ENCODE data around the gene INSYN1. TPM values are rescaled to one million over a fixed set of nuclear protein-coding genes. Genes with fewer than 3 reads are reported as not detected.

Gene INSYN1
- total and polyA plus RNA-seq, 2 donors (not counting 3 experiments of a cell fraction or from before 2014, with no cell fraction given), result 0.18 to 0.58 TPM

DNA sequence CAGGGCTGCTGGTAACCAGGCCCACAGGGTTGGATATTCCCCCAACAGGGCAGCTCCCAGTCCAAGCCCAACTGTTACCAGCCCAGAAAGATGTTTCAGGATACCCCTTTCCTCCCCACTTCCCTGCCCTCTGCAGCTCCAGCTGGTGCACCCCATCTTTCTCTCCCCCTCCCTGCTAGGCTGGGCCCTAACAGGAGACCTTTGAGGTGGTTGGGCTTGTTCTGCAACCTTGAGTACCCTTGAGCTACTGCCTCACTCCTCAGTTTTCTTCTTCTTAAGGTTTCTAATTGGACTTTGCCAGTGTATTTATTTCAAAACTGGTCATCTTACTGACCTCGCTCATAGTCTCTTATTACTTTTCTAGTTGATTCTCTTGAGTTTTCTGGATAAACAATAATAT, 16.9 kb upstream of the INSYN1 start:
- Histone ChIP-seq H2AFZ (ENCODE audit: low read depth, low read length) (no peak overlapping the region), H3K79me2 (ENCODE audit: control insufficient read depth, insufficient read depth, low read length) (no peaks in the 10 kb centered on the region), H3K9me3 (replicated peaks; ENCODE audit: control insufficient read depth, insufficient read depth, low read length) (no peaks in the 10 kb centered on the region), H3K9ac (replicated peaks; ENCODE audit: extremely low read depth, insufficient read depth, low read length) (no peak overlapping the region), H3K27me3 (ENCODE audit: control insufficient read depth in 2 of 2, insufficient read depth in 2 of 2, low read length in 2 of 2) (peaks cover 0 to 2% of the 10 kb centered on the region in 2 experiments), H3K4me2 (ENCODE audit: insufficient read depth, low read length) (no peak overlapping the region), H4K20me1 (replicated peaks; ENCODE audit: control insufficient read depth, extremely low read depth, insufficient read depth, low read length) (no peaks in the 10 kb centered on the region), H3K9me1 (replicated peaks; ENCODE audit: control insufficient read depth, extremely low read depth, insufficient read depth, low read length) (no peaks in the 10 kb centered on the region), H3K27ac (ENCODE audit: insufficient read depth, low read depth, low read length) (no peak overlapping the region), H3K4me3 (replicated peaks in 1 of 3; ENCODE audit: insufficient read depth in 1 of 3, low read depth in 1 of 3, low read length in 3 of 3) (no peak overlapping the region), H3K36me3 (ENCODE audit: control insufficient read depth in 2 of 2, extremely low read depth in 1 of 2, insufficient read depth in 2 of 2, low read length in 2 of 2) (no peaks in the 10 kb centered on the region), H3K4me1 (ENCODE audit: control insufficient read depth, extremely low read depth, insufficient read depth, low read length) (no peaks in the 10 kb centered on the region)
- POLR2A ChIA-PET, result no interaction called here
- DNase-seq (ENCODE audit: low read depth, low spot score) (no peak), FAIRE-seq (no peak)
- CTCF ChIA-PET, result interaction anchor here (0.8 kb wide), 1 partner anchor 104 kb away, joined by 3 read pairs; no protein-coding TSS in a partner anchor
- TF ChIP-seq POLR2A (IDR thresholded peaks at IDR 0.05; ENCODE audit: low read depth, low read length) (no peak), EZH2 (IDR thresholded peaks at IDR 0.05; ENCODE audit: borderline replicate concordance, low read depth, low read length, severe bottlenecking) (no peak), GATA2 (IDR thresholded peaks at IDR 0.05; ENCODE audit: insufficient read depth, insufficient read length, low read depth, low read length) (no peak), POLR2AphosphoS5 (IDR thresholded peaks at IDR 0.05; ENCODE audit: insufficient read depth, low read depth, low read length) (no peak), JUN (IDR thresholded peaks at IDR 0.05; ENCODE audit: borderline replicate concordance, insufficient read depth, insufficient read length, low read depth) (no peak), MYC (IDR thresholded peaks at IDR 0.05; ENCODE audit: low read depth, low read length) (no peak), FOS (IDR thresholded peaks at IDR 0.05; ENCODE audit: borderline replicate concordance, insufficient read depth, low read length) (no peak)
- TF ChIP-seq, protein P1, sequence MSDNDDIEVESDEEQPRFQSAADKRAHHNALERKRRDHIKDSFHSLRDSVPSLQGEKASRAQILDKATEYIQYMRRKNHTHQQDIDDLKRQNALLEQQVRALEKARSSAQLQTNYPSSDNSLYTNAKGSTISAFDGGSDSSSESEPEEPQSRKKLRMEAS (IDR thresholded peaks at IDR 0.05; ENCODE audit: insufficient read depth, insufficient read length), result no peak
- TF ChIP-seq, protein P2, sequence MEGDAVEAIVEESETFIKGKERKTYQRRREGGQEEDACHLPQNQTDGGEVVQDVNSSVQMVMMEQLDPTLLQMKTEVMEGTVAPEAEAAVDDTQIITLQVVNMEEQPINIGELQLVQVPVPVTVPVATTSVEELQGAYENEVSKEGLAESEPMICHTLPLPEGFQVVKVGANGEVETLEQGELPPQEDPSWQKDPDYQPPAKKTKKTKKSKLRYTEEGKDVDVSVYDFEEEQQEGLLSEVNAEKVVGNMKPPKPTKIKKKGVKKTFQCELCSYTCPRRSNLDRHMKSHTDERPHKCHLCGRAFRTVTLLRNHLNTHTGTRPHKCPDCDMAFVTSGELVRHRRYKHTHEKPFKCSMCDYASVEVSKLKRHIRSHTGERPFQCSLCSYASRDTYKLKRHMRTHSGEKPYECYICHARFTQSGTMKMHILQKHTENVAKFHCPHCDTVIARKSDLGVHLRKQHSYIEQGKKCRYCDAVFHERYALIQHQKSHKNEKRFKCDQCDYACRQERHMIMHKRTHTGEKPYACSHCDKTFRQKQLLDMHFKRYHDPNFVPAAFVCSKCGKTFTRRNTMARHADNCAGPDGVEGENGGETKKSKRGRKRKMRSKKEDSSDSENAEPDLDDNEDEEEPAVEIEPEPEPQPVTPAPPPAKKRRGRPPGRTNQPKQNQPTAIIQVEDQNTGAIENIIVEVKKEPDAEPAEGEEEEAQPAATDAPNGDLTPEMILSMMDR (IDR thresholded peaks at IDR 0.05; ENCODE audit: extremely low read depth in 1 of 2, insufficient read depth in 1 of 2, low read depth in 1 of 2, low read length in 2 of 2), result no peak
- intact Hi-C loops (cut with micrococcal nuclease) (no loop called here), dilution Hi-C loops (cut with MboI; ENCODE audit: extremely low pct_ligation_motif_present, low sequenced_read_pairs) (no loop called here)
- no TSS peak for BruUV-seq (replicated peaks)

Measured in endothelial cell of umbilical vein (primary cell).